GM12873 (cell line): ENCODE results near the gene ZBTB16.

Source experiments
- TF ChIP-seq, protein P1 (sequence below): IDR thresholded peaks from 2 replicates; pipeline ENCODE4 v1.5.1; 2012; ENCODE audit warnings: low read depth, mild to moderate bottlenecking, moderate library complexity, low read length, control low read depth; ENCODE audit not compliant: insufficient read depth; ENCODE audit errors: missing control alignments

Gene ZBTB16

DNA sequence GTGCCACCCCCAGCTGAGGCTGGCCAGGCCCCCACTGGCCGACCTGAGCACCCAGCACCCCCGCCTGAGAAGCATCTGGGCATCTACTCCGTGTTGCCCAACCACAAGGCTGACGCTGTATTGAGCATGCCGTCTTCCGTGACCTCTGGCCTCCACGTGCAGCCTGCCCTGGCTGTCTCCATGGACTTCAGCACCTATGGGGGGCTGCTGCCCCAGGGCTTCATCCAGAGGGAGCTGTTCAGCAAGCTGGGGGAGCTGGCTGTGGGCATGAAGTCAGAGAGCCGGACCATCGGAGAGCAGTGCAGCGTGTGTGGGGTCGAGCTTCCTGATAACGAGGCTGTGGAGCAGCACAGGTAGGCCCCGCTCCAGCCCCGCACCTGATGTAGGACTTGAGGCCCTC is 4.7 kb downstream of the ZBTB16 start:
- TF ChIP-seq, protein P1, sequence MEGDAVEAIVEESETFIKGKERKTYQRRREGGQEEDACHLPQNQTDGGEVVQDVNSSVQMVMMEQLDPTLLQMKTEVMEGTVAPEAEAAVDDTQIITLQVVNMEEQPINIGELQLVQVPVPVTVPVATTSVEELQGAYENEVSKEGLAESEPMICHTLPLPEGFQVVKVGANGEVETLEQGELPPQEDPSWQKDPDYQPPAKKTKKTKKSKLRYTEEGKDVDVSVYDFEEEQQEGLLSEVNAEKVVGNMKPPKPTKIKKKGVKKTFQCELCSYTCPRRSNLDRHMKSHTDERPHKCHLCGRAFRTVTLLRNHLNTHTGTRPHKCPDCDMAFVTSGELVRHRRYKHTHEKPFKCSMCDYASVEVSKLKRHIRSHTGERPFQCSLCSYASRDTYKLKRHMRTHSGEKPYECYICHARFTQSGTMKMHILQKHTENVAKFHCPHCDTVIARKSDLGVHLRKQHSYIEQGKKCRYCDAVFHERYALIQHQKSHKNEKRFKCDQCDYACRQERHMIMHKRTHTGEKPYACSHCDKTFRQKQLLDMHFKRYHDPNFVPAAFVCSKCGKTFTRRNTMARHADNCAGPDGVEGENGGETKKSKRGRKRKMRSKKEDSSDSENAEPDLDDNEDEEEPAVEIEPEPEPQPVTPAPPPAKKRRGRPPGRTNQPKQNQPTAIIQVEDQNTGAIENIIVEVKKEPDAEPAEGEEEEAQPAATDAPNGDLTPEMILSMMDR = no peak

DNA sequence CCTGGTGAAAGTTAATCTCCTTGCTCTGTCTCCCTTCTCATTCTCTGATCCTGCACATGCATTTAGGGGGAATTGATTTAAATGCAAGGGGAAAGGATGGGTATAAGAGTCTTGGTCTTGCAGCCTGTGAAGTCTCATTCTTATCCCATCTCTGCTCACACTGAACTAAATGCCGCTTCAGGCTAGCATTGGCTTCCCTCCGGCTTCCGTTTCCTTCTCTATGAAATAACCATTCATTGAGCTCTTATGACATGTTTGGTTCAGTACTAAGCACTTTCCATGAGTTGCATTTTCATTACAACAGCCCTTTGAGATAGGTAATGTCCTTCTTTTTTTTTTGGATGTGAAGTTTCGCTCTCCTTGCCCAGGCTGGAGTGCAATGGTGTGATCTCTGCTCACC is 5.6 kb downstream of the ZBTB16 start:
- TF ChIP-seq, protein P1 = no peak

DNA sequence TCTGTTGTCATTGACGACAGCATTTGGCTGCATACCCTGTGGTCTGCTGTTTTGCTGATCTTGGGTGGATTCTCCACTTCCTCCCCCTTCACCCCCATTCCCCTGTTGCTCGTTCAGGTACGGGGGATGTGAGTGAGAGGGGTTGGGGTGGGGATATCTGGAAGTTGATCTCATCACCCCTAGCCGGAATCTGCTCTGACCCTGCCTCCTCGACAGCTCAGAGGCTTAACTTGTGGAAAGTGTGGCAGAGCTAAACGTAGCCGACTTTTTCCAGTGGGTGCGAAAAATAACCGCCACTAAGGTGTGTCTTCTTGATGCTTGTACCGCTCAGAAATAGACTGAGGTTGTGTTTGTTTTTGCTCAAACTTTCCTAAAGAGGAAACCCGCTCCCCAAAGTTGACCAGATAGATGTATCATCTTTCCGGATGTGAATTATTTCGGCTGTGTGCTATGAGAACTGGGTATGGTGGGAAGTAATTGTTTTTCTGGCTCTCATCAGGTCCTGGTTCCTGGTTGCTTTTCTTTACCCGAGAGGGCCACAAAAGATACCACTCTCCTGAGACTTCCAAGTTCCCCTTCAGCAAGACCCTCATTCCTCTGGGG is 6.6 kb downstream of the ZBTB16 start:
- TF ChIP-seq, protein P1 = no peak

DNA sequence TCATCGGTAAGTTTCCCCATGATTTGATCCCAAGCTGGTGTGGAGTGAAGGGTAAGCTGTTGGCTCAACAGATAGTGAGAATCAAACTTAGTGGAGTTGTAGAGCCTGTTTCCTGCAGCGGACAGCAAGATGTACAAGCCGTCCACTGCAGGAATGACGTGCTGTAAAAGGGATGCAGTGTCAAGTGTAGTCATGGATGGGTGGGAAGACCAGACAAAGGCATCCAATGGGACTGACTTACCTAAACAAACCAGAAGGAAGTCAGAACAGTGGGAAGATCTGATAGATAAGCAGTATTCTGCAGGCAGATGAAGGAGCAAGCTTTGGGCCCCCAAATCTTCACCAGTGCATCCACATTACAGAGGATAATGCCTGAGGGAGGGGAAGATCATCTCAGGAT is 8.8 kb downstream of the ZBTB16 start:
- TF ChIP-seq, protein P1 = no peak

DNA sequence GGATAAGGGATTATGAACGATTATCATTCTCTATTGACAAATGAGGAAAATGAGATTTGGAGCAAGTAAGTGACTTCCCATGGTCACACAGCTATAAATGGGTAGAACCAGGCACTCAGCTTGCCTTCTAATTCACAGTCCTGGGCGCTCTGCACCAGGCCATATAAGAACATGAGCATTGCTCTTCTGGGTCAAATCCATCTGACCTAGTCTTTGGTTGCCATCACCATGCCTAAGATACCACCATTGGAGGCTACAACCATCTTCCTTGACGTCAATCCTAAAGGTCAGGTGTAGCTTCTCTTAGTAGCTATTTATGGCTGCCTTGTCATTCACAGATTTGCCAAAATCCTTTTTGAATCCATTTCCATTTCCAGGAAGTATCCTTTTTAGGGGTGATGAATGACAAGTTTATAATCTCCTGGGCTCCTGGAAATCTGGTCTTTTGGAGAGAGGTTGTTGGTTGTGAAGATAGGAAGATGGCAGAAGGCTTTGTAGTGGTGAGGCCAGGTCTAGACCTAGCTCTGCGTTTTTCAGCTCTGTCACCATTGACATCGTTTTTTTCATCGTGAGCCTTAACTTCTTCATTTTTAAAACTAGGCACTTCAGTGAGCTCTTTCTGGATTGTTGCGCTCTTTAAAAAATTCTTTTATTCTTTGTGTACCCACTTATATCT is 11.1 kb downstream of the ZBTB16 start:
- TF ChIP-seq, protein P1 = no peak

DNA sequence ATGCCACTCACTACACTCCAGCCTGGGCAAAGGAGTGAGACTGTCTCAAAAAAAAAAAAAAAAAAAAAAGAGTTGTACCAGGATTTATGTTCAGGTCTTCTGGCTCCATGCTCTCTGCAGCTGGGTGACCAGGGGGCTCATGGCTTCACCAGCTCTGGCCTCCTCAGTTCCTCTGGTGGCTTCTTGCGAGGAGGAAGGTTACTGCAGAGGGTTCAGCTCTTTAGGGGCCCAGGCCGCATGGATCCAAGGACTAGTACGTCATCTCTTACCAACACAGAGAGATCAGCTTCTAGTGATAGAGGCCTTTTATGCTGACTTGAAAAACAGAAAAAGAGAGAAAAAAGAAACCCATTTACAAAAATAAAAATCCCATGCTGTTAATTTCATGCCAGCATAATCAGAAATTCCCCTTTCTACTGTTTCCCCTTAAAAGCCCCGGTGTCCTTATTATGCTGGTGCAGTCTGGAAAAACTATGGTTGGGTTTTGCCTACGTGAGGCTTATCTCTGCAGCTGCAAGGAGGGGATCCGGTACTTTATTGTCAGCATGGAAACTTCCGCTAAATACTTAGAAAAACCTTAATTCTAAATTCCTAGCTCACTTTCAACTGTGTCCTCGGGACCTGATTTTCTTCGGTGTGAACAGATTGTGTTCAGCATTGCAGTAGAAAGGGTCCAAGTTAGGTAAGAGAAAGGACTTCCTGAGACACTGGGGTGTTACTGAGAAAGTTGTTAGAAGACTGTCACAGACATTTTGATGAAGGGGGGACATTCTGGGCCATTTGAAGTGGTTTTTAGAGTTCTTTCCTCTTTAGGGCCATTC is 13.7 kb downstream of the ZBTB16 start:
- TF ChIP-seq, protein P1 = no peak

DNA sequence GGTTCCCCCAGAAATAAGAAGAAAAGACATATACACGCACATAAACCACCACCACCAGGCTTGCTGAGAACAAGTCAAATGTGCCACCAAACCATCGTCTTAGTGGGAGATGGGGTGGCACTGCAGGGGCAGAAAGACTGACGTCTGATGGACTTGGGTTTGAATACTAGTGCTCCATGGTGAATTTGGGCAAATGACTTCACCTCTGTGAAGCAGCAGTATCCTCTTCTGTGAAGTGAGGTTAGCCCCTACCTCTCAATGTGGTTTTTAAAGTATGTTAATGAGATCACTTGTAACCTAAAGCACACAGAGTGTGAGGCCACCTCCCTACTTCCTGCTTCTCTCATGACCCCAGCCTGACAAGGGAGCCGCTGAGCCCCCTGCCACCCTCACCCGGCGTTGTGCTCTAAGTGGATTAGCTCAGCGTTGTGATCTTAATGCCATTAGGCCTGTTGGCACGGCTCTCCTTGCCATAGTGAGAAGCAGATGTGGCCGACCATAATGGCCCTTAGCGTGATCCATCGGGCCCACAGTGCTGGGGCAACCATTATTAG is 14.4 kb downstream of the ZBTB16 start:
- TF ChIP-seq, protein P1 = no peak
